Smooth muscle cell (in vitro differentiated cells): ENCODE measurements around the gene WT1. TPM values are rescaled to one million over a fixed set of nuclear protein-coding genes. Genes with fewer than 3 reads are reported as not detected.

ENCODE experiments used
- DNase-seq: peaks from one replicate; lab custom pipeline; 2025; ENCODE audit not compliant: unreplicated experiment; lab: John Stamatoyannopoulos, UW
- H2AFZ ChIP-seq: fragments of 200-600 bp; sonication (generic); 2 replicates; pipeline ENCODE4 v1.6.0; 2016; ENCODE audit warnings: antibody characterized with exemption, low read depth, mild to moderate bottlenecking
- H3F3A ChIP-seq: fragments of 200-600 bp; sonication (generic); 2 replicates; pipeline ENCODE4 v1.6.0; 2017; ENCODE audit warnings: antibody characterized with exemption, low read depth
- H3K27ac ChIP-seq: fragments of 200-600 bp; sonication (generic); 2 replicates; pipeline ENCODE4 v1.5.1; 2016; ENCODE audit warnings: low read depth, mild to moderate bottlenecking
- H3K27me3 ChIP-seq: fragments of 200-600 bp; sonication (generic); 2 replicates; pipeline ENCODE4 v1.6.1; 2016; ENCODE audit warnings: low read depth, mild to moderate bottlenecking
- H3K36me3 ChIP-seq: fragments of 200-600 bp; sonication (generic); 2 replicates; pipeline ENCODE4 v1.5.1; 2016; ENCODE audit warnings: low read depth
- H3K4me1 ChIP-seq: fragments of 200-600 bp; sonication (generic); 2 replicates; pipeline ENCODE4 v1.5.1; 2016; ENCODE audit warnings: low read depth
- H3K4me2 ChIP-seq: fragments of 200-600 bp; sonication (generic); 2 replicates; pipeline ENCODE4 v1.6.0; 2016; ENCODE audit warnings: mild to moderate bottlenecking
- H3K4me3 ChIP-seq: fragments of 200-600 bp; sonication (generic); 2 replicates; pipeline ENCODE4 v1.5.1; 2016; ENCODE audit warnings: mild to moderate bottlenecking
- H3K79me2 ChIP-seq: fragments of 200-600 bp; sonication (generic); 2 replicates; pipeline ENCODE4 v1.6.0; 2016; ENCODE audit warnings: low read depth, mild to moderate bottlenecking
- H3K9ac ChIP-seq: fragments of 200-600 bp; sonication (generic); 2 replicates; pipeline ENCODE4 v1.6.0; 2016; ENCODE audit warnings: low read depth
- H3K9me3 ChIP-seq: fragments of 200-600 bp; sonication (generic); replicated peaks from 2 replicates; pipeline ENCODE4 v1.5.1; 2016; ENCODE audit warnings: low read depth
- H4K20me1 ChIP-seq: fragments of 200-600 bp; sonication (generic); 2 replicates; pipeline ENCODE4 v1.6.0; 2016; ENCODE audit warnings: low read depth
- CTCF ChIP-seq: fragments of 200-600 bp; sonication (generic); IDR thresholded peaks from 2 replicates; pipeline ENCODE4 v1.5.1; 2017; ENCODE audit warnings: borderline replicate concordance, mild to moderate bottlenecking, antibody characterized with exemption; ENCODE audit not compliant: insufficient read depth, poor library complexity, severe bottlenecking
- WGBS: methylation state at CpG from one replicate; pipeline ENCODE4 v1.1.7; 2016; ENCODE audit warnings: low lambda C conversion rate; 5-methylcytosine and 5-hydroxymethylcytosine counted together
- polyA plus RNA-seq: library from polyadenylated mRNA; unstranded; fragments of >200 nt; fragmentation: Nextera tagmentation; extraction: Ambion mirVana; gene quantifications from 2 replicates; pipeline ENCODE4 v1.2.1, GENCODE V29; 2016
- small RNA-seq: library from RNA; depleted of rRNA; stranded (forward); fragments of <200 nt; gene quantifications from one replicate; pipeline ENCODE3, GENCODE V24; 2014
- total RNA-seq: library from RNA; depleted of rRNA; stranded (reverse); fragments of >200 nt; gene quantifications from 2 replicates; pipeline ENCODE4 v1.2.3, GENCODE V29; 2014

WT1 gene
- total and polyA plus RNA-seq, 2 experiments from 2014 or later, result not detected

GRCh38 chr11:32341620-32342613, 93.4 kb downstream of the WT1 start:
- DNase-seq, result no peak
- WGBS, result 72% methylated on average over 10 of the region's 10 CpGs
- Histone ChIP-seq H4K20me1 (no peaks in the 10 kb centered on the region), H3K9me3 (no peaks in the 10 kb centered on the region), H3K4me1 (no peaks in the 10 kb centered on the region), H3K4me2 (no peak overlapping the region), H3K9ac (no peak overlapping the region), H3K36me3 (no peaks in the 10 kb centered on the region), H3K27me3 (peaks cover 48% of the 10 kb centered on the region), H3K4me3 (no peak overlapping the region), H3K79me2 (no peaks in the 10 kb centered on the region), H3K27ac (no peak overlapping the region), H2AFZ (no peak overlapping the region), H3F3A (no peaks in the 10 kb centered on the region)
- no peak for TF ChIP-seq CTCF

GRCh38 chr11:32340181-32340580, 95.2 kb downstream of the WT1 start:
- Histone ChIP-seq H3K4me1 (no peaks in the 10 kb centered on the region), H4K20me1 (no peaks in the 10 kb centered on the region), H3K36me3 (no peaks in the 10 kb centered on the region), H3K4me3 (no peak overlapping the region), H3F3A (no peaks in the 10 kb centered on the region), H3K79me2 (no peaks in the 10 kb centered on the region), H3K27ac (no peak overlapping the region), H3K4me2 (no peak overlapping the region), H2AFZ (no peak overlapping the region), H3K27me3 (peaks cover 33% of the 10 kb centered on the region), H3K9me3 (no peaks in the 10 kb centered on the region), H3K9ac (no peak overlapping the region)
- no peak for DNase-seq
- 94% methylated on average over 3 of the region's 3 CpGs for WGBS
- no peak for TF ChIP-seq CTCF

Small RNAs within 50 kb of the gene (small RNA-seq; reads per million reads assigned to genes)
- not detected for gene RF02204
- gene RF02205, result not detected

Other genes with a start within 250 kb of the WT1 start
- 536 and 539 TPM in 2 replicates for gene EIF3M, start 148.3 kb upstream of the WT1 start, total RNA-seq
- 178 and 193 TPM in 2 replicates for gene EIF3M, start 148.3 kb upstream of the WT1 start, polyA plus RNA-seq